ENCODE results near the gene MMP8.

Gene MMP8

DNA sequence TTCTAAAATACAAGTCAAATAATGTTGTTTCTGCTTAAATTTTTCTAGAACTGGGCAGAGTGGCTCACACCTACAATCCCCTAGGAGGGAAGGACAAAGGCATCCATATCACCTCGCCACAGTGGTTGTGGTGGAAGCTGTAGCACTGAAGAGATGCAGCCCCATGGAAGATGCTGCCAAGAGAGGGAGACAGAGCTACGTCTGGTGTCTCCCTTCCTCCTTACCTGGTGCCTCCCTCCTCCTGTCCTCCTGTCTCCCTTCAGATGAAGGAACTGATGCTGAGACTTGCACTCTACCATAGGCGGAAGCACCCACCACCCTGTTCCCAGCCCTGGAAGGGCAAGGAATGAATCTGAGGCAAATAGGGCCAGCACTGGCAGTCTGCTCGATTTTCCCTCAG is 41.5 kb downstream of the MMP8 start:
- no peak overlapping the region for H3K4me3 ChIP-seq (replicated peaks in 1 of 2; ENCODE audit: low read depth in 2 of 2, low read length in 2 of 2)
- DNase-seq (ENCODE audit: low read depth in 2 of 2): no peak
- TF ChIP-seq, protein P1, sequence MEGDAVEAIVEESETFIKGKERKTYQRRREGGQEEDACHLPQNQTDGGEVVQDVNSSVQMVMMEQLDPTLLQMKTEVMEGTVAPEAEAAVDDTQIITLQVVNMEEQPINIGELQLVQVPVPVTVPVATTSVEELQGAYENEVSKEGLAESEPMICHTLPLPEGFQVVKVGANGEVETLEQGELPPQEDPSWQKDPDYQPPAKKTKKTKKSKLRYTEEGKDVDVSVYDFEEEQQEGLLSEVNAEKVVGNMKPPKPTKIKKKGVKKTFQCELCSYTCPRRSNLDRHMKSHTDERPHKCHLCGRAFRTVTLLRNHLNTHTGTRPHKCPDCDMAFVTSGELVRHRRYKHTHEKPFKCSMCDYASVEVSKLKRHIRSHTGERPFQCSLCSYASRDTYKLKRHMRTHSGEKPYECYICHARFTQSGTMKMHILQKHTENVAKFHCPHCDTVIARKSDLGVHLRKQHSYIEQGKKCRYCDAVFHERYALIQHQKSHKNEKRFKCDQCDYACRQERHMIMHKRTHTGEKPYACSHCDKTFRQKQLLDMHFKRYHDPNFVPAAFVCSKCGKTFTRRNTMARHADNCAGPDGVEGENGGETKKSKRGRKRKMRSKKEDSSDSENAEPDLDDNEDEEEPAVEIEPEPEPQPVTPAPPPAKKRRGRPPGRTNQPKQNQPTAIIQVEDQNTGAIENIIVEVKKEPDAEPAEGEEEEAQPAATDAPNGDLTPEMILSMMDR (IDR thresholded peaks at IDR 0.05; ENCODE audit: low read depth, low read length): no peak

DNA sequence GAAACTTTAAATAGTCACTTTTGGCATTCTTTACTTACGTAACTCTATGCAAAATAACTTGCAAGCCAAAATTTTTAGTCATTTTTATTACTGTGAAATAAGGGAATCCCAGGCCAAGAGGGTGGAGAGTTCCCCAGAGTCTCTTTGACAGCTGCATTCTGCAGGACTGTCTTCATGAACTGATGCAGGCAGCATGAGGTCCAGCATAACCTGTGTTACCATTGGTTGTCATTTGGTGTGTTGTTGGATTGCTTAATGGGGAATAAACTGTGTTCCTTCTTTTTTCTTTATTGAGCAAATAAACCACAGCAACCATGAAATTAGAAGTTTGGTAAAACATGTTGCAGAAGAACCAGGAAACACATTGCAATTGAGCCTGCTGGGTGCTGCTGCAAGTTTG is 43.8 kb downstream of the MMP8 start:
- TF ChIP-seq, protein P1 (IDR thresholded peaks at IDR 0.05; ENCODE audit: low read depth, low read length): no peak
- peak; percentile 5 to 66 for DNase-seq (ENCODE audit: low read depth in 2 of 2)
- no peak overlapping the region for H3K4me3 ChIP-seq (replicated peaks in 1 of 2; ENCODE audit: low read depth in 2 of 2, low read length in 2 of 2)

DNA sequence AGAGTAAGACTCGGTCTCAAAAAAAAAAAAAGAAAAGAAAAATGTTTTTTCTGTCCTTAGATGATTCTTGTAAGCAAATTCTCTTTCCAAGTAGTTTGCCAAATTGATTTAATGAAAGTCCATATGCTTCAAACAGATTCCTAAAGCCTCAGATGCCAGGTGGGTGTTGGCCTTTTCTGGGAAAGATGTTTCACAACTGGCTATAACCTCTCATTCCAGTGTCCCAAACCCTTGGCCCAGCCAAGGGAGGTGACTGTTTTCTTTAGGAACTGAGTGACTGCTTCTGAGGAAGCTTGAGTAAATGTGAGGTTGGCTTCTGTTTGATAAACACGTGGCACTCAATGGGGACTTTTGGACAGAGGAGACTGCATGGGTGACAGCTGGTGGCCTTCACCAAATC is 46.7 kb downstream of the MMP8 start:
- DNase-seq (ENCODE audit: low read depth in 2 of 2): no peak
- H3K4me3 ChIP-seq (replicated peaks in 1 of 2; ENCODE audit: low read depth in 2 of 2, low read length in 2 of 2): no peak overlapping the region
- TF ChIP-seq, protein P1 (IDR thresholded peaks at IDR 0.05; ENCODE audit: low read depth, low read length): no peak

DNA sequence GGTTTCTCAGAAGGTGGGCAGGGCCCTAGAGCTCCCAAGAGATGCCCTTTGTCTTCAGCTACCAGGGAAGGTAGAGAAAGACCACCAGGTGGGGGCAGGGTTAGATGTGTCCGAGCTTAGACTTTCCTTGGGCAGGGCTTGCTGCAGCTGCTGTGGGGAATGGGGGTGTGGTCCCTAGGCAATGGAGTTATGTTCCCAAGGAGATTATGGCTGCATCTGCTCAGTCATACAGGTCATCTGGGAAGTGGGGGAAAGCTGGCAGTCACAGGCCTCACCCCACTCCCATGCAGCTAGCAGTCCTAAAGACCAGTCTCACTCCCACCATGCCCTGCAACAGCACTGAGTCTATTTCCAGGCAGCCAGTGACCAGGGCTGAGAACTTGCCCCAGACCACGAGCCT is 48.7 kb downstream of the MMP8 start:
- TF ChIP-seq, protein P1 (IDR thresholded peaks at IDR 0.05; ENCODE audit: low read depth, low read length): no peak
- no peak for DNase-seq (ENCODE audit: low read depth in 2 of 2)
- H3K4me3 ChIP-seq (replicated peaks in 1 of 2; ENCODE audit: low read depth in 2 of 2, low read length in 2 of 2): no peak overlapping the region

DNA sequence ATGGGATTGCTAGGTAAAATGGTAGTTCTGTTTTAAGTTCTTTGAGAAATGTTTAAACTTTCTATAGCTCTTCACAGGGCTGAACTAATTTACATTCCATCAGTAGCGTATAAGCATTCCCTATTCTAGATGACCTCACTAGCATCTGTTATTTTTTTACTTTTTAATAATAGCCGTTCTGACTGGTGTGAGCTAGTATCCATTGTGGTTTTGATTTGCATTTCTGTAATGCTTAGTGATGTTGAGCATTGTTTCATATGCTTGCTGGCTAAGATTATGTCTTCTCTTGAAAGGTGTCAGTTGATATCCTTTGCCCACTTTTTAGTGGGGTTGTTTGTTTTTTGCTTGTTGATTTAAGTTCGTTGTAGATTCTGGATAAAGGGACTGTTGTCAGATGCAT is 55.1 kb downstream of the MMP8 start:
- DNase-seq (ENCODE audit: low read depth in 2 of 2): peak in 1 of 2 donors; percentile 11
- no peak overlapping the region for H3K4me3 ChIP-seq (replicated peaks in 1 of 2; ENCODE audit: low read depth in 2 of 2, low read length in 2 of 2)
- TF ChIP-seq, protein P1 (IDR thresholded peaks at IDR 0.05; ENCODE audit: low read depth, low read length): no peak

DNA sequence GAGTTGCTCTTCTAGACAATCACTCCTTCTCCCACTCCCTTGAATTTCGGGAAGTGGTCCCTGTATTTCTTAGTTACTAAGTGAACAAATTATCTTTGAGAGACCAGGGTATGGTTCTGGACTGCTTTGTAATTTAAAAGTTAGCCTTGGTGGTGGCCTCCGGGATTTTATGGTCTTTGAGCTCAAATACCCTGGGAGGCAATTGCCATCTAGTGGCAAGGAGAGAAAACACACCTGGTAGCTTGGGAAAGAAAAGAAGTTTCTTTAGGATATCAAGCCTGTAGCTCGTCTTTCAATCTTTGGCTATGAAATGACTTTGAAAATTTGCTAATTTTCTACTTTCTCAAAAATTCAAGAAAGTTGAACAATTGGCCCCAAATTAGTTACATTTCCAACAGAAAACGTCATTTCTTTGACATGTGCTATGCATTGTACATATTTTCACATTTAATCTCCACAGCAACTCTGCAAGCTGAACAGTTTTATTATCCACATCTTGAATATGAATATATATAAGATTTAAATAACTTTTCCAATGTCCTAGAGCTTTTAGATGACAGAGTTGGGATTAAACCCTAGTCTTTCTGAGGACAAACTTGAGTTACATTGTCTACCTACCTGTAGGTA is 58.3 kb downstream of the MMP8 start:
- TF ChIP-seq, protein P1 (IDR thresholded peaks at IDR 0.05; ENCODE audit: low read depth, low read length): peak; percentile 86
- no peak overlapping the region for H3K4me3 ChIP-seq (replicated peaks in 1 of 2; ENCODE audit: low read depth in 2 of 2, low read length in 2 of 2)
- DNase-seq (ENCODE audit: low read depth in 2 of 2): peak; percentile 65 to 71
